Hepatic stellate cell (primary cell): ENCODE data around the gene CALR3.
"Not testable (repeated sequence)": the region's sequence is repeated elsewhere in the genome, so short reads cannot be mapped to it uniquely, and the experiment has no call there.

ENCODE experiments used
- DNase-seq: peaks from one replicate; pipeline ENCODE4 v3.0.0; 2011; ENCODE audit warnings: low spot score

CALR3 gene

GRCh38 chr19:16495982-16496612 is at the start of gene CALR3, which contains the start of gene C19orf44:
Gene CALR3, minus strand, starts transcription at chr19:16496167. Its CDS starts 38 bp downstream, at chr19:16496129.
Gene C19orf44, plus strand, starts transcription at chr19:16496394. Its CDS starts 4,399 bp downstream, at chr19:16500793.
- DNase-seq, result peak; percentile 98

GRCh38 chr19:16544473-16545231 is 48.7 kb upstream of the CALR3 start:
- DNase-seq, result no peak

GRCh38 chr19:16543734-16544133 is 47.8 kb upstream of the CALR3 start:
- DNase-seq, result not testable (repeated sequence)

GRCh38 chr19:16542910-16543472 is 47.0 kb upstream of the CALR3 start:
- no peak for DNase-seq

GRCh38 chr19:16542045-16542909 is 46.3 kb upstream of the CALR3 start, which contains the start of gene CHERP:
Gene CHERP, minus strand, starts transcription at chr19:16542437. Its CDS starts 59 bp downstream, at chr19:16542378.
- peak; percentile 94 for DNase-seq

- no peak for DNase-seq
Measured at GRCh38 chr19:16541526-16542044, 45.6 kb upstream of the CALR3 start.

GRCh38 chr19:16540948-16541347 is 45.0 kb upstream of the CALR3 start:
- DNase-seq, result no peak

- no peak for DNase-seq
Measured at GRCh38 chr19:16537111-16537510, 41.1 kb upstream of the CALR3 start.

GRCh38 chr19:16536130-16536529 is 40.2 kb upstream of the CALR3 start:
- no peak for DNase-seq

- no peak for DNase-seq
Measured at GRCh38 chr19:16535381-16535780, 39.4 kb upstream of the CALR3 start.

GRCh38 chr19:16532440-16533234 is 36.7 kb upstream of the CALR3 start:
- no peak for DNase-seq

GRCh38 chr19:16531380-16531669 is 35.4 kb upstream of the CALR3 start:
- DNase-seq, result no peak

GRCh38 chr19:16530540-16531379 is 34.8 kb upstream of the CALR3 start:
- DNase-seq, result no peak

- DNase-seq, result no peak
Measured at GRCh38 chr19:16529466-16530144, 33.6 kb upstream of the CALR3 start.

- DNase-seq, result no peak
Measured at GRCh38 chr19:16527971-16528521, 32.1 kb upstream of the CALR3 start.

GRCh38 chr19:16527334-16527935 is 31.5 kb upstream of the CALR3 start:
- DNase-seq, result no peak

GRCh38 chr19:16525751-16526481 is 29.9 kb upstream of the CALR3 start:
- no peak for DNase-seq
